Mucosa of descending colon (tissue), 3 donors: ENCODE results near the gene CRB3. TPM values are rescaled to one million over a fixed set of nuclear protein-coding genes. Genes with fewer than 3 reads are reported as not detected.

Experiments used
- ATAC-seq: fragments of 200-7000 bp; cut with Tn5 transposase; one replicate; pipeline ENCODE4 v1.9.1; 2020; ENCODE audit warnings: mild to moderate bottlenecking, moderate library complexity
- DNase-seq, 3 donors: peaks; one replicate each; pipeline ENCODE4 v3.0.0-alpha.2; 2020
- H3K36me3 ChIP-seq: fragments of 200-600 bp; one replicate; pipeline ENCODE4 v1.8.0; 2021; ENCODE audit warnings: low read depth, mild to moderate bottlenecking
- H3K4me1 ChIP-seq: fragments of 200-600 bp; one replicate; pipeline ENCODE4 v1.8.0; 2021; ENCODE audit warnings: low read depth, mild to moderate bottlenecking
- H3K4me3 ChIP-seq: fragments of 200-600 bp; one replicate; pipeline ENCODE4 v1.8.0; 2021; ENCODE audit warnings: mild to moderate bottlenecking
- H3K9me3 ChIP-seq: fragments of 200-600 bp; one replicate; pipeline ENCODE4 v1.8.0; 2021; ENCODE audit warnings: mild to moderate bottlenecking
- CTCF ChIP-seq: fragments of 200-600 bp; IDR thresholded peaks from one replicate; pipeline ENCODE4 v1.8.0; 2022; ENCODE audit warnings: antibody characterized with exemption, mild to moderate bottlenecking
- intact Hi-C, 2 donors: fragments of 100-400 bp; cut with DNase I in 1 of 2; cut with micrococcal nuclease in 1 of 2; formaldehyde crosslinking; loops; one replicate each; pipeline versions ENCODE4 v1.11.0 to v1.11.1; 2022; cut with DNase I, micrococcal nuclease
- long read RNA-seq, 2 donors: library from polyadenylated mRNA; unstranded; transcript quantifications; one replicate each; pipeline ENCODE4 v2.0.0, GENCODE V29; 2019 to 2021
- total RNA-seq, 3 donors: library from RNA; stranded (reverse); fragmentation: NEBNext Ultra II Directional in 2 of 3; extraction: Animal tissue kit (Norgen Biotek cat#: 25700) in 2 of 3; gene quantifications; one replicate each; pipeline versions ENCODE4 v1.2.1 to v1.2.4, GENCODE V29; 2021 to 2023
- donor health status: DM: no; HTN: no; CAD: no; lungs with moderate emphysema.
- donor health status: DM: no; HTN: no; CAD: no.
- donor health status: DM: no; HTN: yes; CAD: no.

CRB3 gene
- total RNA-seq = 100 to 1,000 TPM in 1 of 3 donors, 10 to 100 TPM in 2; 49.9 to 139 (median 86.0) TPM
- long read RNA-seq, donor 1, transcript CRB3-201 (3 exons, 631 nt) = major isoform, 10 of 12 reads
- long read RNA-seq, donor 1, partial matches to known transcripts = 0 of 12 reads
- long read RNA-seq, donor 1, other reads (novel, unspliced or antisense) = 1 of 12 reads
- long read RNA-seq, donor 2, transcript CRB3-202 (5 exons, 733 nt) = minor isoform, 6 of 44 reads
- long read RNA-seq, donor 2, transcript CRB3-201 (3 exons, 631 nt) = major isoform, 22 of 44 reads
- long read RNA-seq, donor 2, transcript CRB3-204 (4 exons, 1,078 nt) = minor isoform, 6 of 44 reads
- long read RNA-seq, donor 2, partial matches to known transcripts = 9 of 44 reads
- long read RNA-seq, donor 2, other reads (novel, unspliced or antisense) = 1 of 44 reads

GRCh38 chr19:6464070-6464873 lies at the start of gene CRB3:
CRB3 (plus strand) TSS chr19:6464271; CDS start chr19:6464702, 431 bp downstream.
- ATAC-seq = peak; percentile 65
- no peak for TF ChIP-seq CTCF
- Histone ChIP-seq H3K4me1 (peaks cover 25% of the 10 kb centered on the region), H3K9me3 (no peaks in the 10 kb centered on the region), H3K36me3 (no peaks in the 10 kb centered on the region), H3K4me3 (peak within 1 kb of the TSS; percentile 63)
- intact Hi-C loops = no loop called here
- DNase-seq = peak; percentile 96 to 99 (median 97)

- ATAC-seq (no peak), DNase-seq (no peak)
- peaks cover 25% of the 10 kb centered on the region for H3K36me3 ChIP-seq
- H3K9me3 ChIP-seq = no peaks in the 10 kb centered on the region
- intact Hi-C loops = no loop called here
- no peaks in the 10 kb centered on the region for H3K4me1 ChIP-seq
- no peak overlapping the region for H3K4me3 ChIP-seq
- TF ChIP-seq CTCF = no peak
Measured at GRCh38 chr19:6414793-6415590, 49.1 kb upstream of the CRB3 start.

GRCh38 chr19:6415591-6416190 lies 48.4 kb upstream of the CRB3 start:
- H3K4me1 ChIP-seq = no peaks in the 10 kb centered on the region
- DNase-seq = no peak

GRCh38 chr19:6416658-6417405 lies 47.2 kb upstream of the CRB3 start:
- H3K9me3 ChIP-seq = no peaks in the 10 kb centered on the region
- no peak for TF ChIP-seq CTCF
- H3K4me3 ChIP-seq = no peak overlapping the region
- intact Hi-C loops = no loop called here
- no peak for DNase-seq
- H3K36me3 ChIP-seq = peaks cover 30% of the 10 kb centered on the region
- ATAC-seq = no peak
- no peaks in the 10 kb centered on the region for H3K4me1 ChIP-seq

More at GRCh38 chr19:6415591-6416190, 48.4 kb upstream of the CRB3 start:
- ATAC-seq = no peak
- peaks cover 30% of the 10 kb centered on the region for H3K36me3 ChIP-seq
- TF ChIP-seq CTCF = no peak
- intact Hi-C loops = no loop called here
- H3K4me3 ChIP-seq = no peak overlapping the region
- H3K9me3 ChIP-seq = no peaks in the 10 kb centered on the region
